ENCODE data around the gene TBC1D4. TPM values are rescaled to one million over a fixed set of nuclear protein-coding genes. Genes with fewer than 3 reads are reported as not detected.
"Not testable (repeated sequence)": the region's sequence is repeated elsewhere in the genome, so short reads cannot be mapped to it uniquely, and the experiment has no call there.

Gene TBC1D4
- total and polyA plus RNA-seq, 2 donors from 2014 or later: 14.7 to 51.8 TPM

DNA sequence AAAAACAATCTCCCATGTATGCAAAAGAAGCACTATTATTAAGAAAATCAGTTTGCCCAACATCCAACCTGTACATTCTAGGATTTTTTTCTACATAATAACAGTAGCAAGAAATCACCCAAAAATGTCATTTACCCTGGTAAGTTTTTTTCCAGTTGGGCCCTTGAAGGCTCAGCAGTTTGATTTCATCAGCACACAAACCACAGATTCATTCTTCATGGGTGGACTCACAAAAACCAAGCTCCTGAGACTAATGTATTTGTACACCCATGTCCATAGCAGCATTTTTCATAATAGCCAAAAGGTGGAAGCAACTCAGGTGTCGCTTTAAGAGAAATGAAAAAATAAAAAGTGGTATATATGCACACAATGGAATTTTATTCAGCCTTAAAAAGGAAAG lies 210.1 kb downstream of the TBC1D4 start:
- H3K27me3 ChIP-seq (ENCODE audit: control insufficient read depth, insufficient read depth, low read length): no peaks in the 10 kb centered on the region
- TF ChIP-seq, protein P1, sequence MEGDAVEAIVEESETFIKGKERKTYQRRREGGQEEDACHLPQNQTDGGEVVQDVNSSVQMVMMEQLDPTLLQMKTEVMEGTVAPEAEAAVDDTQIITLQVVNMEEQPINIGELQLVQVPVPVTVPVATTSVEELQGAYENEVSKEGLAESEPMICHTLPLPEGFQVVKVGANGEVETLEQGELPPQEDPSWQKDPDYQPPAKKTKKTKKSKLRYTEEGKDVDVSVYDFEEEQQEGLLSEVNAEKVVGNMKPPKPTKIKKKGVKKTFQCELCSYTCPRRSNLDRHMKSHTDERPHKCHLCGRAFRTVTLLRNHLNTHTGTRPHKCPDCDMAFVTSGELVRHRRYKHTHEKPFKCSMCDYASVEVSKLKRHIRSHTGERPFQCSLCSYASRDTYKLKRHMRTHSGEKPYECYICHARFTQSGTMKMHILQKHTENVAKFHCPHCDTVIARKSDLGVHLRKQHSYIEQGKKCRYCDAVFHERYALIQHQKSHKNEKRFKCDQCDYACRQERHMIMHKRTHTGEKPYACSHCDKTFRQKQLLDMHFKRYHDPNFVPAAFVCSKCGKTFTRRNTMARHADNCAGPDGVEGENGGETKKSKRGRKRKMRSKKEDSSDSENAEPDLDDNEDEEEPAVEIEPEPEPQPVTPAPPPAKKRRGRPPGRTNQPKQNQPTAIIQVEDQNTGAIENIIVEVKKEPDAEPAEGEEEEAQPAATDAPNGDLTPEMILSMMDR (IDR thresholded peaks at IDR 0.05; ENCODE audit: borderline replicate concordance, extremely low read depth, insufficient read depth): no peak
- DNase-seq (no peak), FAIRE-seq (no peak)
- intact Hi-C loops (cut with DNase I): no loop called here
- H3K4me1 ChIP-seq (ENCODE audit: control insufficient read depth in 2 of 3, insufficient read depth in 2 of 3, low read depth in 1 of 3, low read length in 3 of 3): no peaks in the 10 kb centered on the region
- no peak overlapping the region for H3K4me3 ChIP-seq (ENCODE audit: low read length in 3 of 3)
- H3K9me3 ChIP-seq (ENCODE audit: control insufficient read depth in 2 of 3, insufficient read depth in 1 of 3, low read length in 3 of 3): no peaks in the 10 kb centered on the region
- no peaks in the 10 kb centered on the region for H3K36me3 ChIP-seq (ENCODE audit: control insufficient read depth in 2 of 3, insufficient read depth in 3 of 3, low read length in 3 of 3)
- H3K9ac ChIP-seq (ENCODE audit: low read length in 3 of 3): no peak overlapping the region
- no peak overlapping the region for H3K27ac ChIP-seq (ENCODE audit: low read depth in 2 of 2, low read length in 2 of 2)

DNA sequence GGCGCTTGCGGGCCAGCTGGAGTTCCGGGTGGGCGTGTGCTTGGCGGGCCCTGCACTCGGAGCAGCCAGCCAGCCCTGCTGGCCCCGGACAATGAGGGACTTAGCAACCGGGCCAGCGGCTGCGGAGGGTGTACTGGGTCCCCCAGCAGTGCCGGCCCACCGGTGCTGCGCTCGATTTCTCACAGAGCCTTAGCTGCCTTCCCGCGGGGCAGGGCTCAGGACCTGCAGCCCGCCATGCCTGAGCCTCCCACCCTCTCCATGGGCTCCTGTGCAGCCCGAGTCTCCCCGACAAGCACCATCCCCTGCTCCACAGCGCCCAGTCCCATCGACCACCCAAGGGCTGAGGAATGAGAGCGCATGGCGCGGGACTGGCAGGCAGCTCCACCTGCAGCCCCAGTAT lies 213.5 kb downstream of the TBC1D4 start:
- FAIRE-seq; H3K27ac ChIP-seq (ENCODE audit: low read depth in 2 of 2, low read length in 2 of 2); intact Hi-C loops (cut with DNase I); H3K9me3 ChIP-seq (ENCODE audit: control insufficient read depth in 2 of 3, insufficient read depth in 1 of 3, low read length in 3 of 3); H3K4me3 ChIP-seq (ENCODE audit: low read length in 3 of 3); H3K27me3 ChIP-seq (ENCODE audit: control insufficient read depth, insufficient read depth, low read length); H3K9ac ChIP-seq (ENCODE audit: low read length in 3 of 3); DNase-seq; H3K4me1 ChIP-seq (ENCODE audit: control insufficient read depth in 2 of 3, insufficient read depth in 2 of 3, low read depth in 1 of 3, low read length in 3 of 3); H3K36me3 ChIP-seq (ENCODE audit: control insufficient read depth in 2 of 3, insufficient read depth in 3 of 3, low read length in 3 of 3): not testable (repeated sequence)

DNA sequence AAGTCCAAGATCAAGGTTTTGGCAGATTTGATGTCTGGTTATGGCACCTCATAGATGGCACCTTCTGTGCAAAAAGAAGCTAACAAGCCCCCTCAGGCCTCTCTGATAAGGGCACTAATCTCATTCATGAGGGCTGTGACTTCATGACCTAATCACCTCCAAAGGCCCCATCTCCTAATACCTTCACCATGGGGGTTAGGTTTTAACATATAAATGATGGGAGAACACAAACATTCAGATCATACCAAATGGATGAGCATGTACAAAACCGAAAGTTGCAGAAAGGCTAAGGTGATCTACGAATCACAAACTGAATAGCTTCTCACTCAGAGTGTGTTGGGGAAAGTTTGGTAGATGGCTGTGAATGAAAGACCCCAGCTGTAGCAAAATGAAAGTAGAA lies 217.4 kb downstream of the TBC1D4 start:
- Histone ChIP-seq H3K4me3 (ENCODE audit: low read length in 3 of 3) (no peak overlapping the region), H3K4me1 (ENCODE audit: control insufficient read depth in 2 of 3, insufficient read depth in 2 of 3, low read depth in 1 of 3, low read length in 3 of 3) (no peaks in the 10 kb centered on the region), H3K9ac (ENCODE audit: low read length in 3 of 3) (no peak overlapping the region), H3K9me3 (ENCODE audit: control insufficient read depth in 2 of 3, insufficient read depth in 1 of 3, low read length in 3 of 3) (no peaks in the 10 kb centered on the region), H3K27ac (ENCODE audit: low read depth in 2 of 2, low read length in 2 of 2) (no peak overlapping the region), H3K36me3 (ENCODE audit: control insufficient read depth in 2 of 3, insufficient read depth in 3 of 3, low read length in 3 of 3) (no peaks in the 10 kb centered on the region), H3K27me3 (ENCODE audit: control insufficient read depth, insufficient read depth, low read length) (no peaks in the 10 kb centered on the region)
- intact Hi-C loops (cut with DNase I): no loop called here
- TF ChIP-seq, protein P1 (IDR thresholded peaks at IDR 0.05; ENCODE audit: borderline replicate concordance, extremely low read depth, insufficient read depth): no peak
- FAIRE-seq (no peak), DNase-seq (no peak)

DNA sequence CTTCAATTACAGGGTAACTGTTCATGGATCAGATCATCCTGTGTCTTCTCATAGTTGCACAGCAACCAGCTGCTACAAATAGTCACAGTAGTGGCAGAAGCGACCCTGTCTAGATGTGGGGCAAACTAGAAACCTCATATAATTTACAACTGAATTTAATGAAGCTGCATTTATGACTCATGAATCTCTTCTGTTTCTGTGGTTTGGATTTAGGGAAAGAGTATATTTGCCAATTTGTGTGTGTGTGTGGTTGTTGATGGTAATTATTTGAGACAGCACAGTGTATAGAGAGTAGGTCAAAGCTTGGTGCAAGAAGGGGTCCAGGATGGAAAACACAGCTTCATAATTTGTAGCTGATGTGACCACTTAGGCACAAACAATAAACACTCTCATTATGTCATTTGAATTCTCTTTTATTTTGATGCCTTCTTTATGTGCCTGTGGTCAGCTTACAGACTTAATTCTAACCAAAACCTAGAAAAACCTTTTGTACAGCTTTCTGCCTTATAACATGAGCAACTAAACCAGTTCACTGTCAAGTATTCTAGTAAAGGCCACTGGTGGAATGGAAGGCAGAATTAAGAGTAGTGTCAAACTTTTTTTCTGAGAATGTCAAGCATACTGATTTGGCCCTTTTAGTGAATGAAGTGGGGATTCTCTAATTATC lies 218.1 kb downstream of the TBC1D4 start:
- no peaks in the 10 kb centered on the region for H3K36me3 ChIP-seq (ENCODE audit: control insufficient read depth in 2 of 3, insufficient read depth in 3 of 3, low read length in 3 of 3)
- H3K9me3 ChIP-seq (ENCODE audit: control insufficient read depth in 2 of 3, insufficient read depth in 1 of 3, low read length in 3 of 3): no peaks in the 10 kb centered on the region
- no peak for DNase-seq
- intact Hi-C loops (cut with DNase I): no loop called here
- H3K9ac ChIP-seq (ENCODE audit: low read length in 3 of 3): no peak overlapping the region
- no peaks in the 10 kb centered on the region for H3K4me1 ChIP-seq (ENCODE audit: control insufficient read depth in 2 of 3, insufficient read depth in 2 of 3, low read depth in 1 of 3, low read length in 3 of 3)
- FAIRE-seq: no peak
- H3K27me3 ChIP-seq (ENCODE audit: control insufficient read depth, insufficient read depth, low read length): no peaks in the 10 kb centered on the region
- no peak overlapping the region for H3K27ac ChIP-seq (ENCODE audit: low read depth in 2 of 2, low read length in 2 of 2)
- TF ChIP-seq, protein P1 (IDR thresholded peaks at IDR 0.05; ENCODE audit: borderline replicate concordance, extremely low read depth, insufficient read depth): no peak
- H3K4me3 ChIP-seq (ENCODE audit: low read length in 3 of 3): no peak overlapping the region
